ENCODE data around the gene NHLH1. TPM values are rescaled to one million over a fixed set of nuclear protein-coding genes. Genes with fewer than 3 reads are reported as not detected.

The NHLH1 gene
- total RNA-seq, 1 experiment from 2014 or later = 0.70 TPM

GRCh38 chr1:160375788-160376524 is 9.1 kb downstream of the NHLH1 start (continued):
- TF ChIP-seq GABPB1 (CRISPR knock-in tag; IDR thresholded peaks at IDR 0.05) = no peak
- no peak for TF ChIP-seq NR3C1 (CRISPR knock-in tag; conservative IDR thresholded peaks at IDR 0.05; ENCODE audit: low read depth)
- TF ChIP-seq SOX15 (CRISPR knock-in tag; IDR thresholded peaks at IDR 0.05) = no peak
- TF ChIP-seq ZNF396 (CRISPR knock-in tag; IDR thresholded peaks at IDR 0.05; ENCODE audit: borderline replicate concordance) = no peak

- no peak for DNase-seq (ENCODE audit: low spot score)
Measured at GRCh38 chr1:160376525-160377131, 9.8 kb downstream of the NHLH1 start.

More at GRCh38 chr1:160376525-160377131, 9.8 kb downstream of the NHLH1 start:
- H3K4me1 Mint-ChIP-seq = peaks cover 35% of the 10 kb centered on the region
- no peaks in the 10 kb centered on the region for H3K9me3 Mint-ChIP-seq
- no peak for TF ChIP-seq ZNF416 (CRISPR knock-in tag; IDR thresholded peaks at IDR 0.05)
- no peak for TF ChIP-seq ZNF532 (CRISPR knock-in tag; IDR thresholded peaks at IDR 0.05; ENCODE audit: borderline replicate concordance)
- no peak for TF ChIP-seq ERG (CRISPR knock-in tag; IDR thresholded peaks at IDR 0.05)
- TF ChIP-seq KAT7 (CRISPR knock-in tag; IDR thresholded peaks at IDR 0.05; ENCODE audit: borderline replicate concordance) = no peak
- no peak for TF ChIP-seq E2F1 (CRISPR knock-in tag; IDR thresholded peaks at IDR 0.05)
- no peak for TF ChIP-seq E2F5 (CRISPR knock-in tag; IDR thresholded peaks at IDR 0.05)
- no peak for TF ChIP-seq GTF2I (CRISPR knock-in tag; conservative IDR thresholded peaks at IDR 0.05)
- TF ChIP-seq CTCF (IDR thresholded peaks at IDR 0.05) = peak; percentile 61
- no peaks in the 10 kb centered on the region for H3K36me3 Mint-ChIP-seq
- no peak overlapping the region for H3K27ac Mint-ChIP-seq
- no peaks in the 10 kb centered on the region for H3K27me3 Mint-ChIP-seq (ENCODE audit: low read depth)
- ChIA-PET POLR2A (interaction anchor here (0.7 to 3.0 kb wide), 5 partner anchors 13 to 26 kb away, joined by 3 to 14 read pairs (median 5); partner anchors contain the start of gene VANGL2), CTCF (interaction anchor here (0.6 to 8.3 kb wide), 47 partner anchors 13 to 328 kb away, joined by 3 to 199 read pairs (median 5); partner anchors contain the start of genes CASQ1, COPA, DCAF8 and KCNJ10)
- peak; percentile 71 for ATAC-seq
- peak overlapping the region; percentile 49 for H3K4me3 Mint-ChIP-seq

All from WTC11 (cell line).